Neuronal stem cell (in vitro differentiated cells): Measurements from ENCODE around the gene PNPLA8. TPM values are rescaled to one million over a fixed set of nuclear protein-coding genes. Genes with fewer than 3 reads are reported as not detected.

Experiments used
- DNase-seq: peaks from one replicate; pipeline ENCODE4 v3.0.0-alpha.2; 2013; ENCODE audit warnings: low spot score
- H2AFZ ChIP-seq: one replicate; pipeline ENCODE4 v1.6.1; 2013; ENCODE audit warnings: mild to moderate bottlenecking, low read length, inconsistent platforms
- H2AK5ac ChIP-seq: 2 replicates; pipeline ENCODE4 v1.6.1; 2013; ENCODE audit warnings: low read depth, mild to moderate bottlenecking, inconsistent platforms, low read length, moderate library complexity, mixed read lengths
- H2BK120ac ChIP-seq: 2 replicates; pipeline ENCODE4 v1.6.1; 2013; ENCODE audit warnings: low read depth, mild to moderate bottlenecking, inconsistent platforms, low read length, moderate library complexity, mixed read lengths
- H2BK12ac ChIP-seq: one replicate; pipeline ENCODE4 v1.6.1; 2013; ENCODE audit warnings: low read length, inconsistent platforms
- H2BK15ac ChIP-seq: 2 replicates; pipeline ENCODE4 v1.6.1; 2013; ENCODE audit warnings: mild to moderate bottlenecking, low read length, inconsistent platforms, mixed read lengths
- H2BK5ac ChIP-seq: one replicate; pipeline ENCODE4 v1.6.1; 2013; ENCODE audit warnings: inconsistent platforms, mild to moderate bottlenecking, low read length, moderate library complexity
- H3K14ac ChIP-seq: one replicate; pipeline ENCODE4 v1.6.1; 2013; ENCODE audit warnings: low read length, inconsistent platforms
- H3K18ac ChIP-seq: 2 replicates; pipeline ENCODE4 v1.6.1; 2013; ENCODE audit warnings: low read length, inconsistent platforms
- H3K23ac ChIP-seq: 2 replicates; pipeline ENCODE4 v1.6.1; 2013; ENCODE audit warnings: low read depth, mild to moderate bottlenecking, mixed read lengths, low read length, inconsistent platforms; ENCODE audit not compliant: poor library complexity
- H3K27ac ChIP-seq: replicated peaks from 3 replicates; pipeline ENCODE4 v1.5.1; 2013; ENCODE audit warnings: low read length, inconsistent platforms
- H3K27me3 ChIP-seq, 3 experiments: 2 replicates each; pipeline ENCODE4 v1.6.1; 2013; ENCODE audit warnings: low read length in 3 of 3, mild to moderate bottlenecking in 2 of 3, inconsistent platforms in 1 of 3, low read depth in 1 of 3, mixed read lengths in 1 of 3, moderate library complexity in 1 of 3; ENCODE audit not compliant: control insufficient read depth in 3 of 3, insufficient read depth in 3 of 3
- H3K36me3 ChIP-seq, 2 donors: replicated peaks in 1 of 2; 2 replicates each; pipeline ENCODE4 v1.6.1; 2013; ENCODE audit warnings: low read length in 2 of 2; ENCODE audit not compliant: control insufficient read depth in 2 of 2, insufficient read depth in 2 of 2
- H3K4ac ChIP-seq: 2 replicates; pipeline ENCODE4 v1.6.1; 2013; ENCODE audit warnings: inconsistent platforms, mild to moderate bottlenecking, low read length, moderate library complexity
- H3K4me1 ChIP-seq, 2 donors: 1 replicate in 1 of 2; 2 replicates in 1 of 2; pipeline ENCODE4 v1.6.1; 2013; ENCODE audit warnings: low read length in 2 of 2, low read depth in 1 of 2; ENCODE audit not compliant: control insufficient read depth in 2 of 2, insufficient read depth in 1 of 2
- H3K4me2 ChIP-seq: one replicate; pipeline ENCODE4 v1.6.1; 2013; ENCODE audit warnings: mild to moderate bottlenecking, low read length, inconsistent platforms; ENCODE audit not compliant: insufficient read depth, poor library complexity, severe bottlenecking
- H3K4me3 ChIP-seq, 2 donors: 2 replicates each; pipeline ENCODE4 v1.5.1; 2013; ENCODE audit warnings: low read length in 2 of 2, mild to moderate bottlenecking in 2 of 2, inconsistent platforms in 1 of 2, moderate library complexity in 1 of 2
- H3K79me1 ChIP-seq: one replicate; pipeline ENCODE4 v1.6.1; 2013; ENCODE audit warnings: low read depth, mild to moderate bottlenecking, inconsistent platforms, low read length, moderate library complexity
- H3K9ac ChIP-seq: one replicate; pipeline ENCODE4 v1.6.1; 2013; ENCODE audit warnings: mild to moderate bottlenecking, low read depth, low read length, inconsistent platforms; ENCODE audit not compliant: poor library complexity
- H3K9me3 ChIP-seq, 2 donors: replicated peaks in 1 of 2; 2 replicates each; pipeline versions ENCODE3 to v1.6.1; 2013; ENCODE audit warnings: low read length in 2 of 2, mild to moderate bottlenecking in 2 of 2, inconsistent platforms in 1 of 2, low read depth in 1 of 2, mixed read lengths in 1 of 2, moderate library complexity in 1 of 2; ENCODE audit not compliant: control insufficient read depth in 2 of 2, insufficient read depth in 1 of 2
- H4K8ac ChIP-seq: one replicate; pipeline ENCODE4 v1.6.1; 2013; ENCODE audit warnings: low read depth, mild to moderate bottlenecking, inconsistent platforms, low read length, moderate library complexity
- H4K91ac ChIP-seq: one replicate; pipeline ENCODE4 v1.6.1; 2013; ENCODE audit warnings: low read length, low read depth, mild to moderate bottlenecking, inconsistent platforms; ENCODE audit not compliant: poor library complexity
- WGBS, 2 donors: extraction: QIAGEN DNeasy Blood & Tissue Kit; methylation state at CpG; one replicate each; pipeline ENCODE4 v1.1.7; 2013; ENCODE audit warnings: missing lambda C conversion rate in 2 of 2, mixed read lengths in 1 of 2; ENCODE audit not compliant: insufficient read length in 2 of 2, insufficient replicate concordance in 1 of 2; ENCODE audit errors: extremely low coverage in 2 of 2; 5-methylcytosine and 5-hydroxymethylcytosine counted together
- polyA plus RNA-seq, 2 experiments: library from polyadenylated mRNA; stranded (reverse); fragments of 200-250 nt; gene quantifications; one replicate each; pipeline ENCODE4 v1.2.3, GENCODE V29; 2013

The PNPLA8 gene, protein sequence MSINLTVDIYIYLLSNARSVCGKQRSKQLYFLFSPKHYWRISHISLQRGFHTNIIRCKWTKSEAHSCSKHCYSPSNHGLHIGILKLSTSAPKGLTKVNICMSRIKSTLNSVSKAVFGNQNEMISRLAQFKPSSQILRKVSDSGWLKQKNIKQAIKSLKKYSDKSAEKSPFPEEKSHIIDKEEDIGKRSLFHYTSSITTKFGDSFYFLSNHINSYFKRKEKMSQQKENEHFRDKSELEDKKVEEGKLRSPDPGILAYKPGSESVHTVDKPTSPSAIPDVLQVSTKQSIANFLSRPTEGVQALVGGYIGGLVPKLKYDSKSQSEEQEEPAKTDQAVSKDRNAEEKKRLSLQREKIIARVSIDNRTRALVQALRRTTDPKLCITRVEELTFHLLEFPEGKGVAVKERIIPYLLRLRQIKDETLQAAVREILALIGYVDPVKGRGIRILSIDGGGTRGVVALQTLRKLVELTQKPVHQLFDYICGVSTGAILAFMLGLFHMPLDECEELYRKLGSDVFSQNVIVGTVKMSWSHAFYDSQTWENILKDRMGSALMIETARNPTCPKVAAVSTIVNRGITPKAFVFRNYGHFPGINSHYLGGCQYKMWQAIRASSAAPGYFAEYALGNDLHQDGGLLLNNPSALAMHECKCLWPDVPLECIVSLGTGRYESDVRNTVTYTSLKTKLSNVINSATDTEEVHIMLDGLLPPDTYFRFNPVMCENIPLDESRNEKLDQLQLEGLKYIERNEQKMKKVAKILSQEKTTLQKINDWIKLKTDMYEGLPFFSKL
- 16.0 TPM for polyA plus RNA-seq (2013, experiment 1 of 2)
- 16.5 TPM for polyA plus RNA-seq (2013, experiment 2 of 2)

DNA sequence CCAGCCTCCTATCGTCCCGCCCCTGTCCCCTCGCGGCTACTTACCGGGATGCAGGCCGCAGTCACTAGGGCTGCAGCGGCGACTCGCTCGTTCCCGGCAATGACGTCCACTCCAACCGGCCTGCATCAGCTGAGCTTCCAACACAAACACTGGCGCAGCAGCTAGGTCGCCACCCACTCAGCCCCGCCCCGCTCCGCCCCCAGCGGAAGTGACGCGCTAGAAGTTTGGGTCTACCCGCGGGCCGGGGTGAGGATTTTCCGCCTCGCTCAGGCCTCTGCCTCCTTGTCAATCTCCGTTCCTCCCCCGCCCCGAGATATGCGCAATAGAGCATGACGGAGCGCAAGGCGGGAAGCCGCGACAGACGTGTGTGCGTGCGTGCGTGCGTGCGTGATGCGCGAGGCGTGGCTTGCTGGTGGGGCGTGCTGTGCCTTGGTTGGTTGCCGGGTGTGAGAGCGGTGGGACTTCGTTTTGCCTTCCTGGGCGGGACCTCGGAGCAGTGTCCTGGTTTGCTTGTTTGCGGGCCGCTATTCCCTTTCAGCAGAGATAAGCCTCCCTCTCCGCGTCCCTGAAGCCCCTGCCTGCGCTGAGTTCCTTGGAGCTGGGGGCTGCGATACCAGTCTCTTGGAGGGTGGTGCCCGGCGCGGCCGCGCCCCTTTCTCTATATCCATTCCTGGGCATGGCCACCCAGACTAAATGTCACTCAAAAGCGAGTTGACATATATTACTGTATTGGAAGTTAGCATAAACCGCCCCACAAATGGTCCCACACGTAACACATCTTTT is at the start of gene PNPLA8:
TSS of gene PNPLA8 (minus strand) at position 151 of the 783 bp plus-strand sequence. CDS start 10,644 bp downstream, outside the sequence.
- Histone ChIP-seq H3K4me2 (peak within 1 kb of the TSS; percentile 76), H3K36me3 (no peaks in the 10 kb centered on the region), H3K9ac (peak within 1 kb of the TSS; percentile 80), H3K4me3 (peak within 1 kb of the TSS; percentile 71 to 85), H3K4me1 (peaks cover 6 to 15% of the 10 kb centered on the region in 2 donors), H3K9me3 (no peaks in the 10 kb centered on the region), H2AK5ac (no peak within 1 kb of the TSS), H2BK5ac (peak within 1 kb of the TSS; percentile 94), H2BK12ac (no peak within 1 kb of the TSS), H3K18ac (peak within 1 kb of the TSS; percentile 96), H2AFZ (peak within 1 kb of the TSS; percentile 94), H3K23ac (peak within 1 kb of the TSS; percentile 94), H2BK120ac (no peak within 1 kb of the TSS), H2BK15ac (no peak within 1 kb of the TSS), H3K4ac (no peak within 1 kb of the TSS), H3K79me1 (peaks cover 1% of the 10 kb centered on the region), H3K27me3 (no peaks in the 10 kb centered on the region), H3K27ac (peak within 1 kb of the TSS; percentile 95), H3K14ac (peak within 1 kb of the TSS; percentile 65), H4K91ac (no peak within 1 kb of the TSS), H4K8ac (no peak within 1 kb of the TSS)
- peak; percentile 99 for DNase-seq
- WGBS, 2 donors: no CpG with 5 or more reads among the region's 64 CpGs

DNA sequence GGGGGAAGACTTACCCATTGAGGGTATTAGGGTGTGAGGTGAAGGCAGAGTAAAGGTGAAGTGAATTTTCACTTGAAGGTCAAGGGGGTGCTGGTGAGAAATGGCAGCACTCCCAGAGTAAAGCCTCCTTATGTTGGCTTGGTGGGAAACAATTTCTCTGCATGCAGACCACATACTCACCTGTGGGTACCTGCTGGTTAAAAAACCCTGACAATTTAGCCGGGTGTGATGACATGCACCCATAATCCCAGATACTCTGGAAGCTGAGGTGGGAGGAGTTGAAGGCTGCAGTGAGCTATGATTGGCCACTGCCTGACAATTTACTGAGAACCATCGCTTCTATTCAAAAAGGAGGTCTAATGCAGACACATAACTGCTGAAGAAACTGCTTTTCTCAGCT is 49.2 kb upstream of the PNPLA8 start:
- Histone ChIP-seq H3K79me1 (peaks cover 1% of the 10 kb centered on the region), H2BK5ac (no peak overlapping the region), H3K36me3 (peaks cover 10 to 50% of the 10 kb centered on the region in 2 donors), H3K14ac (no peak overlapping the region), H4K8ac (no peak overlapping the region), H3K4me2 (no peak overlapping the region), H3K27me3 (no peaks in the 10 kb centered on the region), H3K4me3 (no peak overlapping the region), H2BK12ac (no peak overlapping the region), H2BK120ac (no peak overlapping the region), H4K91ac (no peak overlapping the region), H3K4me1 (peaks cover 1 to 3% of the 10 kb centered on the region in 2 donors), H2AFZ (no peak overlapping the region), H3K23ac (no peak overlapping the region), H2AK5ac (no peak overlapping the region), H2BK15ac (no peak overlapping the region), H3K9me3 (peaks cover 9 to 14% of the 10 kb centered on the region in 2 donors), H3K18ac (no peak overlapping the region), H3K9ac (no peak overlapping the region), H3K4ac (no peak overlapping the region), H3K27ac (no peak overlapping the region)
- no peak for DNase-seq
- WGBS, 2 donors: no CpG with 5 or more reads among the region's 2 CpGs

DNA sequence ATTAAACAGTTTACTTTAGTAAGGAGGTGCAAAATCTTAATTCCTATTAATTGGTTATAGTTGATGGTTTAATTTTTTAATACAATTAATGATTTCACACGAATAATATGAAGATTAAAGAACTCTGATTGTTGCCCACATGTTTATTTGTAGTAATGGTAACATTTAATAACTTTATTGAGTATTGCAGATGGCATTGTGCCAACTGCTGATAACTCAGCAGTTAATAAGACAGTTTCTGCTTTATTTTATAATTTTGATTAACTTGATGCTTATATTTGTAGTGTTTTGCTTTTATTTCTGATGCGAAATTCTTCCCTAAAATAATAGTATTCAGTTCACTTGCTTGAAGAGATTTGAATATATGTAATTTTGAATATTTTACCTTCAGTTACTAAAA is 46.5 kb upstream of the PNPLA8 start:
- Histone ChIP-seq H3K9me3 (no peaks in the 10 kb centered on the region), H2AK5ac (no peak overlapping the region), H3K4me2 (no peak overlapping the region), H3K18ac (no peak overlapping the region), H3K4me3 (no peak overlapping the region), H2BK5ac (no peak overlapping the region), H4K91ac (no peak overlapping the region), H3K27me3 (no peaks in the 10 kb centered on the region), H4K8ac (no peak overlapping the region), H2BK15ac (no peak overlapping the region), H3K9ac (no peak overlapping the region), H2BK12ac (no peak overlapping the region), H3K23ac (no peak overlapping the region), H3K79me1 (peaks cover 6% of the 10 kb centered on the region), H3K27ac (no peak overlapping the region), H3K36me3 (peaks cover 2 to 46% of the 10 kb centered on the region in 2 donors), H3K14ac (no peak overlapping the region), H2AFZ (no peak overlapping the region), H2BK120ac (no peak overlapping the region), H3K4me1 (peaks cover 1 to 6% of the 10 kb centered on the region in 2 donors), H3K4ac (no peak overlapping the region)
- no CpG with 5 or more reads among the region's 2 CpGs for WGBS, 2 donors
- DNase-seq: no peak
